Neuronal stem cell (in vitro differentiated cells): ENCODE measurements around the gene UIMC1.

Experiments
- DNase-seq: peaks from one replicate; pipeline ENCODE4 v3.0.0-alpha.2; 2013; ENCODE audit warnings: low spot score
- H2AFZ ChIP-seq: one replicate; pipeline ENCODE4 v1.6.1; 2013; ENCODE audit warnings: mild to moderate bottlenecking, low read length, inconsistent platforms
- H2AK5ac ChIP-seq: 2 replicates; pipeline ENCODE4 v1.6.1; 2013; ENCODE audit warnings: low read depth, mild to moderate bottlenecking, inconsistent platforms, low read length, moderate library complexity, mixed read lengths
- H2BK120ac ChIP-seq: 2 replicates; pipeline ENCODE4 v1.6.1; 2013; ENCODE audit warnings: low read depth, mild to moderate bottlenecking, inconsistent platforms, low read length, moderate library complexity, mixed read lengths
- H2BK12ac ChIP-seq: one replicate; pipeline ENCODE4 v1.6.1; 2013; ENCODE audit warnings: low read length, inconsistent platforms
- H2BK15ac ChIP-seq: 2 replicates; pipeline ENCODE4 v1.6.1; 2013; ENCODE audit warnings: mild to moderate bottlenecking, low read length, inconsistent platforms, mixed read lengths
- H2BK5ac ChIP-seq: one replicate; pipeline ENCODE4 v1.6.1; 2013; ENCODE audit warnings: inconsistent platforms, mild to moderate bottlenecking, low read length, moderate library complexity
- H3K14ac ChIP-seq: one replicate; pipeline ENCODE4 v1.6.1; 2013; ENCODE audit warnings: low read length, inconsistent platforms
- H3K18ac ChIP-seq: 2 replicates; pipeline ENCODE4 v1.6.1; 2013; ENCODE audit warnings: low read length, inconsistent platforms
- H3K23ac ChIP-seq: 2 replicates; pipeline ENCODE4 v1.6.1; 2013; ENCODE audit warnings: low read depth, mild to moderate bottlenecking, mixed read lengths, low read length, inconsistent platforms; ENCODE audit not compliant: poor library complexity
- H3K27ac ChIP-seq: replicated peaks from 3 replicates; pipeline ENCODE4 v1.5.1; 2013; ENCODE audit warnings: low read length, inconsistent platforms
- H3K27me3 ChIP-seq, 3 experiments: 2 replicates each; pipeline ENCODE4 v1.6.1; 2013; ENCODE audit warnings: low read length in 3 of 3, mild to moderate bottlenecking in 2 of 3, inconsistent platforms in 1 of 3, low read depth in 1 of 3, mixed read lengths in 1 of 3, moderate library complexity in 1 of 3; ENCODE audit not compliant: control insufficient read depth in 3 of 3, insufficient read depth in 3 of 3
- H3K36me3 ChIP-seq, 2 donors: replicated peaks in 1 of 2; 2 replicates each; pipeline ENCODE4 v1.6.1; 2013; ENCODE audit warnings: low read length in 2 of 2; ENCODE audit not compliant: control insufficient read depth in 2 of 2, insufficient read depth in 2 of 2
- H3K4ac ChIP-seq: 2 replicates; pipeline ENCODE4 v1.6.1; 2013; ENCODE audit warnings: inconsistent platforms, mild to moderate bottlenecking, low read length, moderate library complexity
- H3K4me1 ChIP-seq, 2 donors: 1 replicate in 1 of 2; 2 replicates in 1 of 2; pipeline ENCODE4 v1.6.1; 2013; ENCODE audit warnings: low read length in 2 of 2, low read depth in 1 of 2; ENCODE audit not compliant: control insufficient read depth in 2 of 2, insufficient read depth in 1 of 2
- H3K4me2 ChIP-seq: one replicate; pipeline ENCODE4 v1.6.1; 2013; ENCODE audit warnings: mild to moderate bottlenecking, low read length, inconsistent platforms; ENCODE audit not compliant: insufficient read depth, poor library complexity, severe bottlenecking
- H3K4me3 ChIP-seq, 2 donors: 2 replicates each; pipeline ENCODE4 v1.5.1; 2013; ENCODE audit warnings: low read length in 2 of 2, mild to moderate bottlenecking in 2 of 2, inconsistent platforms in 1 of 2, moderate library complexity in 1 of 2
- H3K79me1 ChIP-seq: one replicate; pipeline ENCODE4 v1.6.1; 2013; ENCODE audit warnings: low read depth, mild to moderate bottlenecking, inconsistent platforms, low read length, moderate library complexity
- H3K9ac ChIP-seq: one replicate; pipeline ENCODE4 v1.6.1; 2013; ENCODE audit warnings: mild to moderate bottlenecking, low read depth, low read length, inconsistent platforms; ENCODE audit not compliant: poor library complexity
- H3K9me3 ChIP-seq, 2 donors: replicated peaks in 1 of 2; 2 replicates each; pipeline versions ENCODE3 to v1.6.1; 2013; ENCODE audit warnings: low read length in 2 of 2, mild to moderate bottlenecking in 2 of 2, inconsistent platforms in 1 of 2, low read depth in 1 of 2, mixed read lengths in 1 of 2, moderate library complexity in 1 of 2; ENCODE audit not compliant: control insufficient read depth in 2 of 2, insufficient read depth in 1 of 2
- H4K8ac ChIP-seq: one replicate; pipeline ENCODE4 v1.6.1; 2013; ENCODE audit warnings: low read depth, mild to moderate bottlenecking, inconsistent platforms, low read length, moderate library complexity
- H4K91ac ChIP-seq: one replicate; pipeline ENCODE4 v1.6.1; 2013; ENCODE audit warnings: low read length, low read depth, mild to moderate bottlenecking, inconsistent platforms; ENCODE audit not compliant: poor library complexity
- WGBS, 2 donors: extraction: QIAGEN DNeasy Blood & Tissue Kit; methylation state at CpG; one replicate each; pipeline ENCODE4 v1.1.7; 2013; ENCODE audit warnings: missing lambda C conversion rate in 2 of 2, mixed read lengths in 1 of 2; ENCODE audit not compliant: insufficient read length in 2 of 2, insufficient replicate concordance in 1 of 2; ENCODE audit errors: extremely low coverage in 2 of 2; 5-methylcytosine and 5-hydroxymethylcytosine counted together

The UIMC1 gene

GRCh38 chr5:177040814-177041420, 34.3 kb upstream of the UIMC1 start:
- no peaks in the 10 kb centered on the region for H3K79me1 ChIP-seq
- H3K14ac ChIP-seq: no peak overlapping the region
- H3K27ac ChIP-seq: no peak overlapping the region
- no peak overlapping the region for H3K4me2 ChIP-seq
- H2BK15ac ChIP-seq: no peak overlapping the region
- H3K27me3 ChIP-seq: no peaks in the 10 kb centered on the region
- no peak overlapping the region for H3K4me3 ChIP-seq
- no CpG with 5 or more reads among the region's 3 CpGs for WGBS, 2 donors
- no peak for DNase-seq
- H2BK5ac ChIP-seq: no peak overlapping the region
- no peak overlapping the region for H2BK120ac ChIP-seq
- H3K4me1 ChIP-seq: peaks cover 2 to 4% of the 10 kb centered on the region in 2 donors
- no peak overlapping the region for H2AK5ac ChIP-seq
- no peak overlapping the region for H3K9ac ChIP-seq
- H2BK12ac ChIP-seq: no peak overlapping the region
- H3K9me3 ChIP-seq: no peaks in the 10 kb centered on the region
- H2AFZ ChIP-seq: no peak overlapping the region
- H4K8ac ChIP-seq: no peak overlapping the region
- H3K4ac ChIP-seq: no peak overlapping the region
- peaks cover 18 to 80% of the 10 kb centered on the region in 2 donors for H3K36me3 ChIP-seq
- H3K23ac ChIP-seq: no peak overlapping the region
- no peak overlapping the region for H4K91ac ChIP-seq
- H3K18ac ChIP-seq: no peak overlapping the region

- no peak for DNase-seq
- Histone ChIP-seq H3K79me1 (no peaks in the 10 kb centered on the region), H4K8ac (no peak overlapping the region), H3K27ac (no peak overlapping the region), H3K4me1 (peaks cover 4 to 6% of the 10 kb centered on the region in 2 donors), H3K4ac (no peak overlapping the region), H2BK12ac (no peak overlapping the region), H3K23ac (no peak overlapping the region), H3K14ac (no peak overlapping the region), H3K9ac (no peak overlapping the region), H2BK15ac (no peak overlapping the region), H3K27me3 (no peaks in the 10 kb centered on the region), H3K36me3 (peaks cover 3 to 68% of the 10 kb centered on the region in 2 donors), H3K18ac (no peak overlapping the region), H2AK5ac (no peak overlapping the region), H2BK120ac (no peak overlapping the region), H4K91ac (no peak overlapping the region), H3K9me3 (peaks cover 0 to 3% of the 10 kb centered on the region in 2 donors), H2BK5ac (no peak overlapping the region), H3K4me2 (no peak overlapping the region), H2AFZ (no peak overlapping the region), H3K4me3 (no peak overlapping the region)
- no CpG with 5 or more reads among the region's 5 CpGs for WGBS, 2 donors
Observed at GRCh38 chr5:177036921-177037320, 30.3 kb upstream of the UIMC1 start.

- Histone ChIP-seq H3K79me1 (no peaks in the 10 kb centered on the region), H4K8ac (no peak overlapping the region), H2AFZ (no peak overlapping the region), H3K4me2 (no peak overlapping the region), H3K18ac (no peak overlapping the region), H3K9me3 (peaks cover 0 to 5% of the 10 kb centered on the region in 2 donors), H3K36me3 (peaks cover 0 to 68% of the 10 kb centered on the region in 2 donors), H2AK5ac (no peak overlapping the region), H3K9ac (no peak overlapping the region), H2BK15ac (no peak overlapping the region), H3K23ac (no peak overlapping the region), H4K91ac (no peak overlapping the region), H3K4me1 (peaks cover 4 to 6% of the 10 kb centered on the region in 2 donors), H2BK12ac (no peak overlapping the region), H3K27me3 (no peaks in the 10 kb centered on the region), H2BK120ac (no peak overlapping the region), H3K14ac (no peak overlapping the region), H2BK5ac (no peak overlapping the region), H3K27ac (no peak overlapping the region), H3K4ac (no peak overlapping the region), H3K4me3 (no peak overlapping the region)
- no peak for DNase-seq
- WGBS, 2 donors: no CpG with 5 or more reads among the region's 5 CpGs
Observed at GRCh38 chr5:177036443-177036842, 29.9 kb upstream of the UIMC1 start.

- Histone ChIP-seq H3K4me3 (no peak overlapping the region), H3K4me2 (no peak overlapping the region), H2AFZ (no peak overlapping the region), H2BK15ac (no peak overlapping the region), H2BK12ac (no peak overlapping the region), H4K8ac (no peak overlapping the region), H3K79me1 (no peaks in the 10 kb centered on the region), H3K18ac (no peak overlapping the region), H3K27me3 (no peaks in the 10 kb centered on the region), H3K9ac (no peak overlapping the region), H2BK120ac (no peak overlapping the region), H3K4ac (no peak overlapping the region), H4K91ac (no peak overlapping the region), H3K14ac (no peak overlapping the region), H3K9me3 (peaks cover 0 to 10% of the 10 kb centered on the region in 2 donors), H2AK5ac (no peak overlapping the region), H3K27ac (no peak overlapping the region), H3K4me1 (peaks cover 4 to 6% of the 10 kb centered on the region in 2 donors), H3K36me3 (peaks cover 0 to 68% of the 10 kb centered on the region in 2 donors), H3K23ac (no peak overlapping the region), H2BK5ac (no peak overlapping the region)
- WGBS, 2 donors: no CpG with 5 or more reads among the region's 1 CpG
- no peak for DNase-seq
Observed at GRCh38 chr5:177035976-177036375, 29.4 kb upstream of the UIMC1 start.
